Right lobe of liver (tissue), 6 donors: Measurements from ENCODE around the gene SCOC. TPM values are rescaled to one million over a fixed set of nuclear protein-coding genes. Genes with fewer than 3 reads are reported as not detected.

Experiments used
- ATAC-seq, 4 donors: fragments of 200-7000 bp; cut with Tn5 transposase; one replicate each; pipeline ENCODE4 v1.9.1; 2020; ENCODE audit warnings: mild to moderate bottlenecking in 4 of 4, moderate library complexity in 4 of 4
- DNase-seq, 3 donors: peaks; one replicate each; pipeline ENCODE4 v3.0.0-alpha.2; 2020
- H3K27ac ChIP-seq, 3 donors: fragments of 200-600 bp; one replicate each; pipeline ENCODE4 v1.8.0; 2022
- H3K27me3 ChIP-seq, 2 donors: fragments of 200-600 bp; one replicate each; pipeline ENCODE4 v1.8.0; 2022
- H3K36me3 ChIP-seq, 4 donors: fragments of 200-600 bp; sonication (generic) in 1 of 4; one replicate each; pipeline versions ENCODE4 v1.5.1 to v1.8.0; 2017 to 2022; ENCODE audit warnings: control low read depth in 1 of 4
- H3K4me1 ChIP-seq, 4 donors: fragments of 200-600 bp; sonication (generic) in 1 of 4; one replicate each; pipeline versions ENCODE4 v1.5.1 to v1.8.0; 2017 to 2022; ENCODE audit warnings: control low read depth in 1 of 4
- H3K4me3 ChIP-seq, 3 donors: fragments of 200-600 bp; one replicate each; pipeline ENCODE4 v1.8.0; 2022
- H3K9me3 ChIP-seq, 4 donors: fragments of 200-600 bp; sonication (generic) in 1 of 4; one replicate each; pipeline versions ENCODE4 v1.5.1 to v1.8.0; 2017 to 2022; ENCODE audit warnings: control low read depth in 1 of 4
- CTCF ChIP-seq, 4 donors: fragments of 200-600 bp in 3 of 4; fragments of 450-650 bp in 1 of 4; IDR thresholded peaks; one replicate each; pipeline versions ENCODE4 v1.5.1 to v1.8.0; 2016 to 2022; ENCODE audit warnings: antibody characterized with exemption in 4 of 4, mild to moderate bottlenecking in 2 of 4
- POLR2A ChIP-seq: fragments of 450-650 bp; IDR thresholded peaks from one replicate; pipeline ENCODE4 v1.6.1; 2017; ENCODE audit warnings: antibody characterized with exemption, mild to moderate bottlenecking
- WGBS: methylation state at CpG from one replicate; pipeline ENCODE4 v1.1.6; 2018; ENCODE audit warnings: low coverage, low lambda C conversion rate; ENCODE audit not compliant: insufficient coverage; ENCODE audit errors: missing lambda C conversion rate; 5-methylcytosine and 5-hydroxymethylcytosine counted together
- intact Hi-C, 2 donors: fragments of 100-400 bp; cut with DNase I; formaldehyde crosslinking; loops; one replicate each; pipeline versions ENCODE4 v1.11.2 to v1.14.1; 2022
- total RNA-seq, 6 experiments: library from RNA; depleted of rRNA in 2 of 6; stranded (reverse); fragments of >200 nt in 2 of 6; fragmentation: NEBNext Ultra II Directional in 3 of 6; extraction: Animal tissue kit (Norgen Biotek cat#: 25700) in 3 of 6; gene quantifications; one replicate each; pipeline versions ENCODE4 v1.1.0 to v1.2.4, GENCODE V29; 2016 to 2023
- donor health status: DM: no; HTN: yes; CAD: no.
- donor health status: DM: no; HTN: no; CAD: no.
- donor health status: DM: no; HTN: no; CAD: no.
- donor health status: DM: no; HTN: yes; CAD: no.
- donor health status: DM: no; HTN: yes; CAD: no.

SCOC gene
- total RNA-seq, 6 experiments from 2014 or later = 23.1 to 39.3 (median 29.3) TPM

- H3K9me3 ChIP-seq = no peaks in the 10 kb centered on the region
- no peak overlapping the region for H3K4me3 ChIP-seq
- ATAC-seq = no peak
- no peak for TF ChIP-seq CTCF (IDR thresholded peaks at IDR 0.05)
- no peak for TF ChIP-seq POLR2A
- H3K27me3 ChIP-seq = no peaks in the 10 kb centered on the region
- H3K4me1 ChIP-seq = no peaks in the 10 kb centered on the region
- 88% methylated on average over 1 of the region's 2 CpGs for WGBS
- intact Hi-C loops = no loop called here
- no peak for DNase-seq
- no peak overlapping the region for H3K27ac ChIP-seq
- H3K36me3 ChIP-seq = no peaks in the 10 kb centered on the region
Observed at GRCh38 chr4:140349816-140350215, 23.6 kb upstream of the SCOC start.

- no peaks in the 10 kb centered on the region for H3K4me1 ChIP-seq
- ATAC-seq (no peak), DNase-seq (peak in 1 of 3 donors; percentile 27)
- H3K27me3 ChIP-seq = no peaks in the 10 kb centered on the region
- intact Hi-C loops = no loop called here
- H3K27ac ChIP-seq = no peak overlapping the region
- H3K9me3 ChIP-seq = no peaks in the 10 kb centered on the region
- 85% methylated on average over 21 of the region's 28 CpGs for WGBS
- no peaks in the 10 kb centered on the region for H3K36me3 ChIP-seq
- no peak for TF ChIP-seq POLR2A
- TF ChIP-seq CTCF (IDR thresholded peaks at IDR 0.05) = no peak
- no peak overlapping the region for H3K4me3 ChIP-seq
Observed at GRCh38 chr4:140351093-140352075, 22.1 kb upstream of the SCOC start.

GRCh38 chr4:140353786-140354185 is 19.7 kb upstream of the SCOC start:
- ATAC-seq (no peak), DNase-seq (no peak)
- WGBS = 73% methylated on average over 6 of the region's 6 CpGs
- Histone ChIP-seq H3K27ac (no peak overlapping the region), H3K36me3 (no peaks in the 10 kb centered on the region), H3K4me3 (no peak overlapping the region), H3K27me3 (no peaks in the 10 kb centered on the region), H3K4me1 (no peaks in the 10 kb centered on the region), H3K9me3 (no peaks in the 10 kb centered on the region)
- intact Hi-C loops = no loop called here
- no peak for TF ChIP-seq POLR2A
- no peak for TF ChIP-seq CTCF (IDR thresholded peaks at IDR 0.05)

- no peaks in the 10 kb centered on the region for H3K36me3 ChIP-seq
- no peaks in the 10 kb centered on the region for H3K9me3 ChIP-seq
- DNase-seq (no peak), ATAC-seq (peak in 2 of 4 donors; percentile 46 to 60)
- TF ChIP-seq CTCF (IDR thresholded peaks at IDR 0.05) (no peak), POLR2A (no peak)
- intact Hi-C loops = no loop called here
- H3K27ac ChIP-seq = no peak overlapping the region
- no peak overlapping the region for H3K4me3 ChIP-seq
- H3K27me3 ChIP-seq = no peaks in the 10 kb centered on the region
- H3K4me1 ChIP-seq = no peaks in the 10 kb centered on the region
- 33% methylated on average over 1 of the region's 1 CpG for WGBS
Observed at GRCh38 chr4:140355288-140355687, 18.2 kb upstream of the SCOC start.
